Measurements from ENCODE around the gene HTT. TPM values are rescaled to one million over a fixed set of nuclear protein-coding genes. Genes with fewer than 3 reads are reported as not detected.

Gene HTT
- total RNA-seq, 1 experiment from 2014 or later = 85.4 TPM

DNA sequence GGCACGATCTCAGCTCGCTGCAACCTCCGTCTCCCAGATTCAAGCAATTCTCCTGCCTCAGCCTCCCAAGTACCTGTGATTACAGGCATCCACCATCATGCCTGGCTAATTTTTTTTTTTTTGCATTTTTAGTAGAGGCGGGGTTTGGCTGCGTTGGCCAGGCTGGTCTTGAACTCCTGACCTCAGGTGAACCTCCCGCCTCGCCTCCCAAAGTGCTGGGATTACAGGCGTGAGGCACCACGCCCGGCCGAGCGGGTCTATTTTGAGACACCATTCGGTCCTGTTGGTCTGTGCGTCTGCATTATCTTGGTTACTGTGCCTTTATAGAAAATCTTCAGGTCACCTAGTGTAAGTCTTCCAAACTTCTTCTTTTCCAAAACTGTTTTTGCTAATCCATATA is 196.7 kb downstream of the HTT start (continued):
- TF ChIP-seq, protein P1, sequence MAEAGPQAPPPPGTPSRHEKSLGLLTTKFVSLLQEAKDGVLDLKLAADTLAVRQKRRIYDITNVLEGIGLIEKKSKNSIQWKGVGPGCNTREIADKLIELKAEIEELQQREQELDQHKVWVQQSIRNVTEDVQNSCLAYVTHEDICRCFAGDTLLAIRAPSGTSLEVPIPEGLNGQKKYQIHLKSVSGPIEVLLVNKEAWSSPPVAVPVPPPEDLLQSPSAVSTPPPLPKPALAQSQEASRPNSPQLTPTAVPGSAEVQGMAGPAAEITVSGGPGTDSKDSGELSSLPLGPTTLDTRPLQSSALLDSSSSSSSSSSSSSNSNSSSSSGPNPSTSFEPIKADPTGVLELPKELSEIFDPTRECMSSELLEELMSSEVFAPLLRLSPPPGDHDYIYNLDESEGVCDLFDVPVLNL (CRISPR knock-in tag; IDR thresholded peaks at IDR 0.05; ENCODE audit: borderline replicate concordance, low read depth) = no peak
- TF ChIP-seq ZNF317 (CRISPR knock-in tag; IDR thresholded peaks at IDR 0.05; ENCODE audit: borderline replicate concordance, low read depth) (no peak), ETV6 (CRISPR knock-in tag; IDR thresholded peaks at IDR 0.05) (no peak)

DNA sequence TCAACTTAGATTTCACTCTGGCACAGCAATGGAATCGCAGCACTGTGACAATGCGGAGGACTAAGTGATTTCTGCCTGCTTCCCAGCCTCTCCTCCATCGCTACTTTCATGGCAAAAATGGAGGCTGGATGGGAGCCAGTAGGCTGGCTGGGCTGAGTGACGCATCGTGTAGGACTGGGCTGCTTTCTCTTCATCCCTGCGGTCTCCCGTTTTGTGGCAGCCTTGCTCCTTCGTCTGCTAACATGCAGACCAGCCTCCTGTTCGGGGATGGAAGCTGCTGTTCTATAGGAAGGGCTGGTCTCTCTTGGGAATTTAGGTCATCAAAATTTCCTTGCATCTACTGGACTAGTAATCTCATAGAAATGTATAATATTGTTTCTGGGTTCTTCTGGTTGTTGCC is 202.5 kb downstream of the HTT start:
- no peak overlapping the region for H3K4me3 Mint-ChIP-seq
- peaks cover 5% of the 10 kb centered on the region for H3K36me3 Mint-ChIP-seq
- no peaks in the 10 kb centered on the region for H3K4me1 Mint-ChIP-seq
- TF ChIP-seq CREM (CRISPR knock-in tag; IDR thresholded peaks at IDR 0.05) (no peak), ATF1 (CRISPR knock-in tag; IDR thresholded peaks at IDR 0.05) (no peak), FOXJ3 (CRISPR knock-in tag; IDR thresholded peaks at IDR 0.05; ENCODE audit: borderline replicate concordance) (no peak), NFATC4 (CRISPR knock-in tag; IDR thresholded peaks at IDR 0.05) (no peak), RORB (CRISPR knock-in tag; IDR thresholded peaks at IDR 0.05) (no peak), PRRX2 (CRISPR knock-in tag; IDR thresholded peaks at IDR 0.05) (no peak), CREB1 (CRISPR knock-in tag; IDR thresholded peaks at IDR 0.05) (no peak), TEAD4 (CRISPR knock-in tag; IDR thresholded peaks at IDR 0.05) (no peak), ZNF317 (CRISPR knock-in tag; IDR thresholded peaks at IDR 0.05; ENCODE audit: borderline replicate concordance, low read depth) (no peak), HMGA2 (CRISPR knock-in tag; IDR thresholded peaks at IDR 0.05) (no peak), ZNF138 (CRISPR knock-in tag; conservative IDR thresholded peaks at IDR 0.05) (no peak), ESRRA (CRISPR knock-in tag; IDR thresholded peaks at IDR 0.05; ENCODE audit: borderline replicate concordance) (no peak), ZNF219 (CRISPR knock-in tag; IDR thresholded peaks at IDR 0.05; ENCODE audit: borderline replicate concordance) (no peak)
- TF ChIP-seq, protein P2, sequence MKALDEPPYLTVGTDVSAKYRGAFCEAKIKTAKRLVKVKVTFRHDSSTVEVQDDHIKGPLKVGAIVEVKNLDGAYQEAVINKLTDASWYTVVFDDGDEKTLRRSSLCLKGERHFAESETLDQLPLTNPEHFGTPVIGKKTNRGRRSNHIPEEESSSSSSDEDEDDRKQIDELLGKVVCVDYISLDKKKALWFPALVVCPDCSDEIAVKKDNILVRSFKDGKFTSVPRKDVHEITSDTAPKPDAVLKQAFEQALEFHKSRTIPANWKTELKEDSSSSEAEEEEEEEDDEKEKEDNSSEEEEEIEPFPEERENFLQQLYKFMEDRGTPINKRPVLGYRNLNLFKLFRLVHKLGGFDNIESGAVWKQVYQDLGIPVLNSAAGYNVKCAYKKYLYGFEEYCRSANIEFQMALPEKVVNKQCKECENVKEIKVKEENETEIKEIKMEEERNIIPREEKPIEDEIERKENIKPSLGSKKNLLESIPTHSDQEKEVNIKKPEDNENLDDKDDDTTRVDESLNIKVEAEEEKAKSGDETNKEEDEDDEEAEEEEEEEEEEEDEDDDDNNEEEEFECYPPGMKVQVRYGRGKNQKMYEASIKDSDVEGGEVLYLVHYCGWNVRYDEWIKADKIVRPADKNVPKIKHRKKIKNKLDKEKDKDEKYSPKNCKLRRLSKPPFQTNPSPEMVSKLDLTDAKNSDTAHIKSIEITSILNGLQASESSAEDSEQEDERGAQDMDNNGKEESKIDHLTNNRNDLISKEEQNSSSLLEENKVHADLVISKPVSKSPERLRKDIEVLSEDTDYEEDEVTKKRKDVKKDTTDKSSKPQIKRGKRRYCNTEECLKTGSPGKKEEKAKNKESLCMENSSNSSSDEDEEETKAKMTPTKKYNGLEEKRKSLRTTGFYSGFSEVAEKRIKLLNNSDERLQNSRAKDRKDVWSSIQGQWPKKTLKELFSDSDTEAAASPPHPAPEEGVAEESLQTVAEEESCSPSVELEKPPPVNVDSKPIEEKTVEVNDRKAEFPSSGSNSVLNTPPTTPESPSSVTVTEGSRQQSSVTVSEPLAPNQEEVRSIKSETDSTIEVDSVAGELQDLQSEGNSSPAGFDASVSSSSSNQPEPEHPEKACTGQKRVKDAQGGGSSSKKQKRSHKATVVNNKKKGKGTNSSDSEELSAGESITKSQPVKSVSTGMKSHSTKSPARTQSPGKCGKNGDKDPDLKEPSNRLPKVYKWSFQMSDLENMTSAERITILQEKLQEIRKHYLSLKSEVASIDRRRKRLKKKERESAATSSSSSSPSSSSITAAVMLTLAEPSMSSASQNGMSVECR (CRISPR knock-in tag; IDR thresholded peaks at IDR 0.05; ENCODE audit: borderline replicate concordance) = no peak
- TF ChIP-seq, protein P3, sequence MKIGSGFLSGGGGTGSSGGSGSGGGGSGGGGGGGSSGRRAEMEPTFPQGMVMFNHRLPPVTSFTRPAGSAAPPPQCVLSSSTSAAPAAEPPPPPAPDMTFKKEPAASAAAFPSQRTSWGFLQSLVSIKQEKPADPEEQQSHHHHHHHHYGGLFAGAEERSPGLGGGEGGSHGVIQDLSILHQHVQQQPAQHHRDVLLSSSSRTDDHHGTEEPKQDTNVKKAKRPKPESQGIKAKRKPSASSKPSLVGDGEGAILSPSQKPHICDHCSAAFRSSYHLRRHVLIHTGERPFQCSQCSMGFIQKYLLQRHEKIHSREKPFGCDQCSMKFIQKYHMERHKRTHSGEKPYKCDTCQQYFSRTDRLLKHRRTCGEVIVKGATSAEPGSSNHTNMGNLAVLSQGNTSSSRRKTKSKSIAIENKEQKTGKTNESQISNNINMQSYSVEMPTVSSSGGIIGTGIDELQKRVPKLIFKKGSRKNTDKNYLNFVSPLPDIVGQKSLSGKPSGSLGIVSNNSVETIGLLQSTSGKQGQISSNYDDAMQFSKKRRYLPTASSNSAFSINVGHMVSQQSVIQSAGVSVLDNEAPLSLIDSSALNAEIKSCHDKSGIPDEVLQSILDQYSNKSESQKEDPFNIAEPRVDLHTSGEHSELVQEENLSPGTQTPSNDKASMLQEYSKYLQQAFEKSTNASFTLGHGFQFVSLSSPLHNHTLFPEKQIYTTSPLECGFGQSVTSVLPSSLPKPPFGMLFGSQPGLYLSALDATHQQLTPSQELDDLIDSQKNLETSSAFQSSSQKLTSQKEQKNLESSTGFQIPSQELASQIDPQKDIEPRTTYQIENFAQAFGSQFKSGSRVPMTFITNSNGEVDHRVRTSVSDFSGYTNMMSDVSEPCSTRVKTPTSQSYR (CRISPR knock-in tag; IDR thresholded peaks at IDR 0.05) = no peak
- TF ChIP-seq, protein P4, sequence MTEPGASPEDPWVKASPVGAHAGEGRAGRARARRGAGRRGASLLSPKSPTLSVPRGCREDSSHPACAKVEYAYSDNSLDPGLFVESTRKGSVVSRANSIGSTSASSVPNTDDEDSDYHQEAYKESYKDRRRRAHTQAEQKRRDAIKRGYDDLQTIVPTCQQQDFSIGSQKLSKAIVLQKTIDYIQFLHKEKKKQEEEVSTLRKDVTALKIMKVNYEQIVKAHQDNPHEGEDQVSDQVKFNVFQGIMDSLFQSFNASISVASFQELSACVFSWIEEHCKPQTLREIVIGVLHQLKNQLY (CRISPR knock-in tag; IDR thresholded peaks at IDR 0.05) = no peak
- TF ChIP-seq, protein P5, sequence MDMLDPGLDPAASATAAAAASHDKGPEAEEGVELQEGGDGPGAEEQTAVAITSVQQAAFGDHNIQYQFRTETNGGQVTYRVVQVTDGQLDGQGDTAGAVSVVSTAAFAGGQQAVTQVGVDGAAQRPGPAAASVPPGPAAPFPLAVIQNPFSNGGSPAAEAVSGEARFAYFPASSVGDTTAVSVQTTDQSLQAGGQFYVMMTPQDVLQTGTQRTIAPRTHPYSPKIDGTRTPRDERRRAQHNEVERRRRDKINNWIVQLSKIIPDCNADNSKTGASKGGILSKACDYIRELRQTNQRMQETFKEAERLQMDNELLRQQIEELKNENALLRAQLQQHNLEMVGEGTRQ (CRISPR knock-in tag; IDR thresholded peaks at IDR 0.05) = no peak
- TF ChIP-seq, protein P6, sequence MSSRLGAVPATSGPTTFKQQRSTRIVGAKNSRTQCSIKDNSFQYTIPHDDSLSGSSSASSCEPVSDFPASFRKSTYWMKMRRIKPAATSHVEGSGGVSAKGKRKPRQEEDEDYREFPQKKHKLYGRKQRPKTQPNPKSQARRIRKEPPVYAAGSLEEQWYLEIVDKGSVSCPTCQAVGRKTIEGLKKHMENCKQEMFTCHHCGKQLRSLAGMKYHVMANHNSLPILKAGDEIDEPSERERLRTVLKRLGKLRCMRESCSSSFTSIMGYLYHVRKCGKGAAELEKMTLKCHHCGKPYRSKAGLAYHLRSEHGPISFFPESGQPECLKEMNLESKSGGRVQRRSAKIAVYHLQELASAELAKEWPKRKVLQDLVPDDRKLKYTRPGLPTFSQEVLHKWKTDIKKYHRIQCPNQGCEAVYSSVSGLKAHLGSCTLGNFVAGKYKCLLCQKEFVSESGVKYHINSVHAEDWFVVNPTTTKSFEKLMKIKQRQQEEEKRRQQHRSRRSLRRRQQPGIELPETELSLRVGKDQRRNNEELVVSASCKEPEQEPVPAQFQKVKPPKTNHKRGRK (CRISPR knock-in tag; IDR thresholded peaks at IDR 0.05; ENCODE audit: borderline replicate concordance) = no peak
- TF ChIP-seq, protein P7, sequence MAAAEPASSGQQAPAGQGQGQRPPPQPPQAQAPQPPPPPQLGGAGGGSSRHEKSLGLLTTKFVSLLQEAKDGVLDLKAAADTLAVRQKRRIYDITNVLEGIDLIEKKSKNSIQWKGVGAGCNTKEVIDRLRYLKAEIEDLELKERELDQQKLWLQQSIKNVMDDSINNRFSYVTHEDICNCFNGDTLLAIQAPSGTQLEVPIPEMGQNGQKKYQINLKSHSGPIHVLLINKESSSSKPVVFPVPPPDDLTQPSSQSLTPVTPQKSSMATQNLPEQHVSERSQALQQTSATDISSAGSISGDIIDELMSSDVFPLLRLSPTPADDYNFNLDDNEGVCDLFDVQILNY (CRISPR knock-in tag; IDR thresholded peaks at IDR 0.05) = no peak
- TF ChIP-seq, protein P8, sequence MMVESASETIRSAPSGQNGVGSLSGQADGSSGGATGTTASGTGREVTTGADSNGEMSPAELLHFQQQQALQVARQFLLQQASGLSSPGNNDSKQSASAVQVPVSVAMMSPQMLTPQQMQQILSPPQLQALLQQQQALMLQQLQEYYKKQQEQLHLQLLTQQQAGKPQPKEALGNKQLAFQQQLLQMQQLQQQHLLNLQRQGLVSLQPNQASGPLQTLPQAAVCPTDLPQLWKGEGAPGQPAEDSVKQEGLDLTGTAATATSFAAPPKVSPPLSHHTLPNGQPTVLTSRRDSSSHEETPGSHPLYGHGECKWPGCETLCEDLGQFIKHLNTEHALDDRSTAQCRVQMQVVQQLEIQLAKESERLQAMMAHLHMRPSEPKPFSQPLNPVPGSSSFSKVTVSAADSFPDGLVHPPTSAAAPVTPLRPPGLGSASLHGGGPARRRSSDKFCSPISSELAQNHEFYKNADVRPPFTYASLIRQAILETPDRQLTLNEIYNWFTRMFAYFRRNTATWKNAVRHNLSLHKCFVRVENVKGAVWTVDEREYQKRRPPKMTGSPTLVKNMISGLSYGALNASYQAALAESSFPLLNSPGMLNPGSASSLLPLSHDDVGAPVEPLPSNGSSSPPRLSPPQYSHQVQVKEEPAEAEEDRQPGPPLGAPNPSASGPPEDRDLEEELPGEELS (CRISPR knock-in tag; IDR thresholded peaks at IDR 0.05) = no peak
- ChIA-PET CTCF (no interaction called here), POLR2A (no interaction called here)
- H3K27me3 Mint-ChIP-seq (ENCODE audit: low read depth) = peaks cover 4% of the 10 kb centered on the region
- DNase-seq (ENCODE audit: low spot score) (peak; percentile 8), ATAC-seq (no peak)
- H3K9me3 Mint-ChIP-seq = peaks cover 18% of the 10 kb centered on the region
- H3K27ac Mint-ChIP-seq = no peak overlapping the region

Data from WTC11 (cell line).